Epidermal melanocyte (primary cell): Measurements from ENCODE around the gene RTL1.

Source experiments
- DNase-seq: peaks from one replicate; pipeline ENCODE4 v3.0.0; 2011; ENCODE audit warnings: low spot score; ENCODE audit not compliant: insufficient read length

Gene RTL1

DNA sequence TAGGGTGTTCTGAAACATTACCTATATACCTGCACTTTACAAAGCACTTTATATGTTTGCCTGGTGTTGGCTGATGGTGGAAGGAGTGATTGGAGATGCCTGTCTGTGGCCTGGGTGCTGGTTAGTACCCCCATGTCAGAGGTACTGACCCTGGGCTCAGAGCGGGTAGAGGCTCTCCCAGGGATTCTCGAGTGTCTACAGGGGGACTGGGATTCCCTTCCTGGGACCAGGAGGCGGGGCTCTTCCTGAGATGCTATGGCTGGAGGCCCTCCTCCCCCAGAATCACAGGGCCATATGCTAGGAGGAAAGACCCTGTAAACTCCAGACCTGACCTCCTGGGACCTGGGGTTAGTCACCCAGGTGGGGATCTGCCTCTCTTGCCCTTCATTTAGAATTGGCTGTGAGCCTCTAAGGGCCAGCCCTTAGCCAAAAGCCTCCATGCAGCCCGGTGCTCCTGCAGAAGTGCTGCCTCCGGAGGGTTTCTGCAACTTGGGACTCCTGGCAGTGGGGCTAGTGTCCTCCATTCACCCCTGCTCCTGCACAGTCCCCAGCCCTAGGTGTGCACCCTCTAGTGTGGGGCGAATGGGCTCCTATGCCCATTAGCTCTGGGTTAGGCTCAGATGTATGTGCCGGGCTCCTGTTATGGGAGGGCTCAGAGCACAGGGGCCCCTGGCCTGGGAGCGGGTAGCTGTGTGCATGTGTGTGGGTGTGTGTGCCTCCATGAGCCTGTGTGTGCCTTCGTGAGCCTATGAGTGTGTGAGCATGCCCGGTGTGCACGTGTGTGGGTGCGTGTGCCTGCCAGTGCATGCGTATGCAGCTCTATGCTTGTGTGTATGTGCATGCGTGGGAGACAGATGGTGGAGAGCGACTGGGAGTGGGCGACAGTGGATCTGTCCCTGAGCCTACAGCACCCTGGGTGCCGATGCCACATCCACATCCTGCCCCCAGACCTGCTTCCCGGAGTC lies 36.6 kb downstream of the RTL1 start:
- no peak for DNase-seq

DNA sequence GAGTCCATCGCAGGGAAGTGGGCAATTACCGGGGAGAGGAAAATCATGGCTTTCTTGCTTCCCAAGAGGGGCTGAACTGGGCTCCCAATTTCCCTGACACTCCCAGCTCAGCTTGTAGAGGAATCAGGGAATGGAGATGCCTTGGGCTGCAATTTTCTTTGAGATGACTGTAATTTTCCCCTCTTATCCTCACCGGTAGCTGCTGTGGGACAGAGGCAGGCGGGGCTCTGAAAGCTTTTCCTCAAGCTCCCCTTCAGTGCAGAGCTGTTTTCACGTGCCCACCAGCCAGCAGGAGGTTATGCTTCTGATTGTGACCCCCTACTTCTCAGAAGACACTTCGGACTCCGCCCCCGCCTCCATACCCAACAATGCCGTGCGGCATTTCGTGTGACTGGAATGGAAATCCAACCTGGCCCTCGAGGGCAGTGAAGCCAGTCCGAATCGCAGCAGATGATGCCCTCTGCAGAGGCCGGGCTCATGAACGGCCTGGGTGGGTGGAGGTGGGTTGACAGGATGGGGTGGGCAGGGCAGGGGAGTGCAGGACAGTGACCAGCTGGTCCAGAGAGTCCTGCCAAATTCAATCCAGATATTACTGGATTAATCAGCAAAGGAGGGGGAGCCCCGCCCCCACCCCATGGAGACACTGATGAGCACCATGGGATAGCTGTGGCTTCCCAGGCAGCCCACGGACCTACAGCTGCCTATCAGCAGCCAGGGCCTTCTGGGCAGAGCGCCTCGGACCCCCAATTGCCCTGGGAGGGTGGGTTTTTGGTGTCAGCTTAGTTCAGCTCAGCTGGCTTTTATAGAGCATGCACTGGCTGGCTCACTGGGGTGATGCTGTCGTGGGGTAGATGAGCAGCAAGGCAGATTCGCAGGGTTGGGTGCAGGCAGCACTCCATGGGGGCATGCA lies 37.6 kb downstream of the RTL1 start:
- DNase-seq: no peak

DNA sequence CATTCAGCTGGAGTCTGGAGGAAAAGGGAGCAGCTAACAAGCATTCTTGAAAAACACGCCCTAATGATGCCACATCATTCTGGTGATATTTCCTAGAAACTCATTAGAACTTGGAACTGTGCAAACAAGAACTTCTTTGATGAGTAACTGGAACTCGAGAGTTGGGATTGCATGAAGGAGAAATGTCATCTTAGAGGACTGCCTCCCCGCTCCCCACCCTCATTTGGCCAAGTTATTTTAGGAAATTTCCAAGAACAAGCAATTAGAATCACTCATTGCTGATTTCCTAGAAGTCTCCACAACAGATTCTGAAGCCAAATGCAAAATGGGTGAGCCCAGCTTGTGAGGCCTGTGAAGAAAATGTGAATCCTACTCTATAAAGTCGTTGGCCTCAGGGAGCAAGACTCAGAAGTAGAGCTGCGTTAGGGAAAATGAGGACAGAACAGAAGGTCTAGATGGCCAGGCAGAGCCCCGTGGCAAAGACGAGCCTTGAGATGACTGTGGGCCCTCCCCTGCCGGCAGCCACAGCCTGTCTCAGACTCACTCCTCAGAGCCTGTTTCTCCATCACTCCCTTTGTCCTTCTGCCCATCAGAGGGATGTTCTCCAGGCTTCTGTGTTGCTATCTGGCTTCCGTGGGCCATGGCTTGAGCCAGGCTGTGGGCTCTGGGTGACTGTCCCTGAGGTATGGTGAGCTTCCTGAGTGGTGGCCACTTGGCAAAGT lies 38.4 kb downstream of the RTL1 start:
- DNase-seq: no peak

DNA sequence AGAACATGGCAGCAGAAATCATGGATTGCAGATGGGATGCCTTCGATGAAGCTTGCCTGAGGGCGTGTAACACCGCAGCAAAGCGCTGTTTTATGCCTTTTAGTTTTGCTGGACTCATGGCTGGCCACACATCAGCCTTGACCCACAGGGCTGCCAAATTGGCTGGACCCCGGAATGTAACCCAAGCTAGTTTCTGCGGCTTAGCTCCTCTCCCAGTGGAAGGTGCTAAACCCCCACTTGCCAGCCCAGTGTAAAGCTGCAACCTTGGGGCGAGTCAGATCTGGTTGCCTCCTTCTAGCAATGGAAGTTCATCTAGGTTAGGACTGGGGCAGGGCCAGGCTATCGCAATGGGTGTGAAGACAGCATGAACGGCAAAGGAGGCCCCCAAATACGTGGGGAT lies 39.3 kb downstream of the RTL1 start:
- DNase-seq: no peak

DNA sequence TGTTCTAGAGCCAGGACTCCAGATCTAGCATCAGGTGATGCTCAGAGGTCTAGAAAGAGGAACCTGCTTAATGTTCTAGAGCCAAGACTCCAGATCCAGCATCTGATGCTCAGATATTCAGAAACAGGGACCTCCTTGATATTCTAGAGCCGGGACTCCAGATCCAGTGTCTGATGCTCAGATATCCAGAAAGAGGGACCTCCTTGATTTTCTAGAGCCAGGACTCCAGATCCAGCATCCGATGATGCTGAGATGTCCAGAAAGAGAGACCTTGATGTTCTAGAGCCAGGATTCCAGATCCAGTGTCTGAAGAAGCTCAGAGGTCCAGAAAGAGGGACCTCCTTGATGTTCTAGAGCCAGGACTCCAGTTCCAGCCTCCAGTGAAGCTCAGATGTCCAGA lies 40.7 kb downstream of the RTL1 start:
- DNase-seq: no peak

DNA sequence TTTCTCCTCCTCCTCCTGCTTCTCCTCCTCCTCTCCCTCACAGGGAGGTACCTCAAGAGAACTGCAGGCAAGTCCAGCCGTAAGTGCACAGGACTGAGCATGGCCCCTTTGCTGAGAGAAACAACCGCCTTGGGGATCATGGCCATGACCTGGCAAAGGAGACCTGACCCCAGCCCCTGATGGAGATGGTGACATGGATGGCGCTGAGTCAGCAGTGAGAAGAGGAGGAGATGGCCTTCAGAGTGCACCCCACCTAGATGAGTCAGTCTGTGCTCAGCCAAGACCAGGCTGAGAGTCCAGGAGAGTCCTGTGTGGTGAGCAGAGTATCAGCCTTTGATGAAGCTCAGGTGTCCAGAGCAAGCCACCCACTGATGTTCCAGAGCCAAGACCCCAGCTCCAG lies 41.2 kb downstream of the RTL1 start:
- DNase-seq: no peak

DNA sequence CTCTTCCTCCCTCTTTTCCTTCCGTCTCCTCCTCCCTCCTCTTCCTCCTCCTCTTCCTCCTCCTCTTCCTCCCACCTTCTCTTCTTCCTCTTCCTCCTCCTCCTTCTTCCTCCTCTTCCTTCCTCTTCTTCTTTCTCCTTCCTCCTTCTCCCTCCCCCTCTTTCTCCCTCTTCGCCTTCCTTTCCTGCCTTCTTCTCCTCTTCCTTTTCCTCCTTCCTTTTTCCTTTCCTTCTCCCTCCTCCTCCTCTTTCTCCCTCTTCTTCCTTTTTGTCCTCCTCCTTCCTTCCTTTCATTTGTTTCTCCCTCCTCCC lies 41.6 kb downstream of the RTL1 start:
- DNase-seq: no peak

DNA sequence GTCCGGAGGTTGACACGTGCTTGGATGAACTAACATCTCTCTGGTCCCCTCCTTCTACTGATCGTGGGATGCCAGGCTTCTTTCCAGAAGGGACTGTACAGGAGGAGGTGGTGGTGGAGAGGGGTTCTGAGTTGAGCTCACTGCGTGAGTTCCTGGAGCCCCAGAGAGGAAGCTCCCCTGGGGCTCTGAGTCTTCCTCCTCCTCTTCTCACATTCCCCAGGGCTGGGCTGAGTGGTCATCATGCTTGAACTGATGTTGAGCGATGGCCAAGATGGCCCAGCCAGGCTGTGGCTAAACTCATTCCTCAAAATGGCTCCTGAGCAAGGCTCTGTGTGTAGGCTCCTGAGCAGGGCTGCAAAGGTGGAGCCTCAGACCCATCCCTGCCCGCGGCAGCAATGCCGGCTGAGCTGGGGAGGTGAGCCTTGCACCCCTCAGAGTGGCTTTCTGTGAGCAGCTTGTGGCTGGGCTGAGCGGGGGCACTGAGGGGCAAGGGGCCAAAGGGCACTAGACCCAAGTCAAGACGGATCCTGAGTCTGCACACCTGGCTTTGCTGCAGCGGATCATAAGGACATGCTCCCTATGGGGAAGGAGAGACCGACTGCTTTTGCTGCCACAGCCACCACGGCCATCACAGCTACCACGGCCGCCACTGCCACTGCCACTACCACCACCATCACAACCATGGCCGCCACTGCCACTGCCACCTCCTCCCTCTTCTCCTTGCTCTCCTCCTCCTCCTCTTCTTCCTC lies 42.2 kb downstream of the RTL1 start:
- no peak for DNase-seq

DNA sequence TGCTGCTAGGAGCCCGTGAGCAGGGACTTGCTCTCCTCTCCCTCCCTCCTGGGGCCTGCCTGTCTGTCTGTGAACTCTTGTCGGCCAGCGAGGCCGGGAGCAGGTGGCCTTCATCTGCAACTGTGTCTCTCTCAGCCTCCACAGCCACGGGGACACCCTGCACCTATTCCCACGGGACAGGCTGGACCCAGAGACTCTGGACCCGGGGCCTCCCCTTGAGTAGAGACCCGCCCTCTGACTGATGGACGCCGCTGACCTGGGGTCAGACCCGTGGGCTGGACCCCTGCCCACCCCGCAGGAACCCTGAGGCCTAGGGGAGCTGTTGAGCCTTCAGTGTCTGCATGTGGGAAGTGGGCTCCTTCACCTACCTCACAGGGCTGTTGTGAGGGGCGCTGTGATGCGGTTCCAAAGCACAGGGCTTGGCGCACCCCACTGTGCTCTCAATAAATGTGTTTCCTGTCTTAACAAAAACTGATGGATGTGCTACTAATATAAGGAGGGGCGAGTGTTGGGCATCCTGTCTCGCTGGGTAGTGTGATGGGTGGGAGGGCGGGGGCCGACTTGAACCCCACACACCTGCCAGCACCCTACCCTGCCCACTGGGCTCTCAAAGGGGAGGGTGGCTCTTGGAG lies 42.9 kb downstream of the RTL1 start:
- no peak for DNase-seq

DNA sequence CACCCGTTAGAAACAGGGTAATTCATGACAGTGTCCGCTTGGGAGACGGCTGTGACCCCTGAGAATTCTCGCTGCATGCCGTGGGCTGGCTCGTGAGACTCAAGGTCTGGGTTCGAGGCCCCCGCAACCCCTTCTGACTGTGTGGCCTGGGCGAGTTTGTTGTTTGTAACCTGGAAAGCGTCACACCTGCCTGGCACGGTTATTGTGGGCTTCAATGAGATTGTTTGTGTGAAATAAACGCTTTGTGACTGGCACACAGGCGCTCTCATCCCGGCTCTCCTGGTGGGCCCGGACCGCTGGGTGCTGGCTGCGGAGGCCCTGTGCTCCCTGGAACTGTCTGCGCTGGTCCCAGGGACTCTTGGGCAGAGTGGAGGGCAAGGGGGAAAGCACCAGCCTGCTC lies 43.7 kb downstream of the RTL1 start:
- DNase-seq: no peak

DNA sequence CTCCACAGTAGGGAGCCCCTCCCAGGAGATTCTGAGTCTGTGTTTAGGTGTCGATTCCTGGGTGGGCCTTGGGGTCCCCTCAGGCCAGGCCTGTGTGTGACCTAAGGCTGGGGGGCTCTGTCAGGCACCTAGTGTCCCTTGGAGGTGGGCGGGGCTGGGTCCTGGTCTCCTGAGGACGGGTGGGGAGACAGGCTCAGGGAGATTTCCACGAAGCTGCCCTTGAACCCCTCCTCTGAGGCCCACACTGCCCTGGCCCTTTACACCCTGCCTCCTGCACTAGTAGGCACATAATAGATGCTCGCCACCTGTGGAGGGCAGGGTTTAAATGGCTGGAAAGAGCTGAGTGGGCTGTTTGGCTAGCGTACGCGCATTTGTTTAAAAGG lies 44.7 kb downstream of the RTL1 start:
- DNase-seq: no peak

DNA sequence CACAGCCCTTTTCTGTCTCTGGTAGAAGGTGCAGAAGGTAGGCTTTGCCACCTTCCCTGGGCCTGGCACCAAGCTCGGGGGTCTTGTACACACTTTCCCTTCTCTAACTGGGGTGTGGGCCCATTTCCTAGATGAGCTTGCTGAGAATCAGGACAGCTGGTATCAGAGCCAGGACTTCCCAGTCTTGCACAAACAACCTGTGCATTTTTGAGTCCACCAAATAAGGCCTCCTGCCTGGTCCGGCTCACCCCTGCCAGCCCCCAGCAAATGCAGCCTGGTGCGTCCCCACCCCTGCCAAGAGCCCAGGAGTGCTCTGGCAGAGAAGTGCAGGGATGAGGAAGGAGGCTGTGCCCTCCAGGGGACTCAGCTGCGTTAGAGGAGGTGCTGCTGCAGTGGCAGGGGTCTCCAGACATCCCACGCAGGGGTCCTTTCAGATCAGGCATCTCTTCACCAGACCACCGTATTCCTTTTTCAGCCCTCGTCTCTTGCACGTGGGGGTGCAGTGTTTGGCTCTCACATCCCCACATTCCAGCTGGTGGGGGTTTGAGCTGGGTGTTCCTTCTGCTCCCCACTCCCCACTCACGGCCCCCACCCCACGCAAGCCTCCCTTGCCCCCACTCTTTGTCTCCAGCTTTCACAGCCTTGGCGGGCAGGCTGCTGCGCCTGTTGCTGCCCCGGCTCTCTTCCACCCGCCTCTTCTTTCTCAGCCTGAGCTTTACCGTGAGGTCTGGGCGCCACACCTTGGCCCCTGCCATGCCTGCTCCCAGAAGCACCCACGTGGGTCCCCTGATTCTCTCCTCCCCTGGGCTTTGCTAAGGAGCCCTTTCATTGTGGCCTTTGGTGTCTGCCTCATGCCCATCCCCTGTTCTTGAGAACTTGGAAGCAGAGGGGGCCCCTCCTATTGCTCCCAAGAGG lies 45.3 kb downstream of the RTL1 start:
- no peak for DNase-seq

DNA sequence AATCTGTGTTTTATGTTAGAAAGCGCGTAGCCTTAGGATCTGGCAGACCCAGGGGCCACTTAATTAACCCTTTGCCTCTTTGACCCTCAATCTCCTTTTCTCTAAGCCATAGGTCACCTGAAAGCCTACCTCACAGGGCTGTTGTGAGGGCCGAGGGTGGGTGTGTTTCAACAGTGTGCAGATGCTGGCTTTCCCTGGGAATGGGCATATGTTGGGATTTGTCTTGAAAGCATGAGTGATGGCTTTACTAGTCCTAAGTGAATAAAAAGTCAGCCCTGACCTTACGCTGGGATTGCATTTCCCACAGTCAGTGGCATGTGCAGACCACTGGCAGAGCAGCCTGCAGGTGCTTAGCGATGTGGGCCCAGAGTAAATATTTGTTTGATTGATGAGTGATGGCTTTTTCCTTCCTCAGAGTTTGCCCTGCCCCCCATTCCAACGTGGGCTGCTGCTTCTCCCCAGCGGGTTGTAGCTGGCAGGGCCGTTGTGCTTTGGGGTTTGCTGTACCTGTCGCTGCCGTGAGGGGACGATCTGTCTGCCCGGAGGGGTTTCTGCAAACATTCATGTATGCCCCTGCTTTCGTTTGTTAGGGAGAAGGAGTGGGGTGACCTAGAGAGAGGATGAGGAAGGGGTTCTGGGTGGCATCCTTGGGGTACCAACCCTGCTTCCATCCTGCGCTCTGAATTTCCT lies 46.1 kb downstream of the RTL1 start:
- no peak for DNase-seq

DNA sequence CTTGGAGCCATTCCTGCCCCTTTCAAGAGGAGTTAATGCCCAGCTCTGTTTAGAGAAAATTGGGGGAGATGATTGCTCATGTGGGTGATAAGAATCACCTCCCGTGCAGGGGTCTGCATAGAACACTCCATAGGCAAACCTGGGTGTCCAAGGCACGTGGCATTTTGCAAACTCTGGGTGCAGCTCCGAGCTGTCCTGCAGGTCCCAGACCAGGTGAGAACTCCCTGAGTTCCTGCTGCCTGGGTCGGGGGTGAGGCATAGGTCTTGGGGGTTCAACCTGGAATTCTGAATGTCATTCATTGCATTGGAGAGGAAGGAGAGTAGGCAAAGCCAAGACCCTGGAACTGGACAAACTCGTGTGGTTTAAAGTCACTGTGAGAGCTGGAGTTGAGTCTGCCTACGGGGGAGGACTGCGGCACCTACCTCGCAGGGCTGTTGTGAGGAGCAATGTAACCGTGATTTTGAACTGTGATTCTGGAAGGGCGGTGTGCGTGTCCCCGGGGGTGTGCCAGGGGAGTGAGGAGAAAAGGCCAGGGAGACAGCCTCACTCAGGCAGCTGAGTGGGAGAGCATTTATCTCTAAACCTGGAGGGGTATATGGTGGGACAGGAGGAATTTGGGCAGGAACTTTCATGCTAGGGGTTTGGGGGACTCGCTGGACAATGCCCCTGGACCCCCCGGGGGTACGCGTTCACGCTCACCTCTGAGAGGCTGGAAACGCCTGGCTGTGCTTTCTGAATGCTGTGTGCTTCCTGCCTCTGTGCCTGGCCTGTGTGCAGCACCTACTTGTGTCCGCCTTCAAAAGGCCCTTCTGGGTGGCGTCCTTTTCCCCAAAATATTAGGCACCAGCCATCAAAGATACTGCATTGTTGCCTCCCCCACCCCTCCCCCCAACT lies 47.2 kb downstream of the RTL1 start:
- DNase-seq: no peak

DNA sequence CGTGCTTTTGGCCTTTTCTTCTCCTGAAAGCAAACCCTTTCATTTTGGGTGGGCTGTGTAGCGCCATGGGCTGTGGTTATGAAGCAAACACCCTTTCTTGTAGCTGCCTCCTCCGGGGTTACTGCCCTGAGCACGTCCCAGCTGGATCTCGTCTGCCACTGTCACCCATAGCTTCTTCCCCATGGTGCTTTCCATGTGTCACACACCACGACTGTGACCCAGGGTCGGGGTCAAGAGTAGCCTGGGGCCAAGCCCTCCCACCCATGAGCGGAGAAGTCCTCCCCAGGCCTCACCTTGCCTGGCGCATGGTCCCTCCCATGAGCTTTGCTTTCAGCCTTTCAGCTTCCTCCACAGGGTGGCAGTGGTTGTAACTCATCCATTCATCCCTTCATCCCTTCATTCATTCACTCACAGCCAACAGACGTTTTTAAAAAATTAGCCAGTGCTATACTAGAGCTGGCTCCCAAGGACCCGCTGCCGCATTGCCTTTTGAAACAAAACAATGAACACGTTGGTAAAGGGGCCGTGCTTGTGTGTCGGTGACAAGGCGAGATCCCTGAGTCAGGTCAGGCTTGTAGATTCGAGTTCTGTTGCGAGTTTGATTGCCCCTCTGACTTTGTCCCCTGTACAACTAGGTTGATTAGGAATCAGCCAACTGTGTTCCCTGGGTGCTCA lies 48.1 kb downstream of the RTL1 start:
- DNase-seq: no peak

DNA sequence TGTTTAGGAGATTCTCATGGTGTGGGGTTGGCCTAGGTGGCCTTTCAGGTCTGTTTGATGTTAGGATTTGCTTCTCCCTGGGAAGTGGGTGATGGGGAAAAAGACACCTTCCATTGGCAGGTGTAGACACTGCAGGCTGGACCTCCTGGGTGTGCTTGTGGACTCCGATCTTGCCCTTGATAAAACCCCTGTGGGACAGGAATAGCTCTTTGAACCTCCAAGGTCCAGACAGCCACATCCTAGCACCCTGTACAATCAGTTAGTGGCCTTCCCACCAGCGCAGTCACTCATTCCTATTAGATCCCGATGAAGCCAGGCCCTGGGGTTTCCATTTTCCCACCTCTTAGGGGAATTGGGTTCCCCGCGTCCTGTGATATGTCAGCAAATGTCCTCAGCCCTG lies 49.1 kb downstream of the RTL1 start:
- DNase-seq: no peak

DNA sequence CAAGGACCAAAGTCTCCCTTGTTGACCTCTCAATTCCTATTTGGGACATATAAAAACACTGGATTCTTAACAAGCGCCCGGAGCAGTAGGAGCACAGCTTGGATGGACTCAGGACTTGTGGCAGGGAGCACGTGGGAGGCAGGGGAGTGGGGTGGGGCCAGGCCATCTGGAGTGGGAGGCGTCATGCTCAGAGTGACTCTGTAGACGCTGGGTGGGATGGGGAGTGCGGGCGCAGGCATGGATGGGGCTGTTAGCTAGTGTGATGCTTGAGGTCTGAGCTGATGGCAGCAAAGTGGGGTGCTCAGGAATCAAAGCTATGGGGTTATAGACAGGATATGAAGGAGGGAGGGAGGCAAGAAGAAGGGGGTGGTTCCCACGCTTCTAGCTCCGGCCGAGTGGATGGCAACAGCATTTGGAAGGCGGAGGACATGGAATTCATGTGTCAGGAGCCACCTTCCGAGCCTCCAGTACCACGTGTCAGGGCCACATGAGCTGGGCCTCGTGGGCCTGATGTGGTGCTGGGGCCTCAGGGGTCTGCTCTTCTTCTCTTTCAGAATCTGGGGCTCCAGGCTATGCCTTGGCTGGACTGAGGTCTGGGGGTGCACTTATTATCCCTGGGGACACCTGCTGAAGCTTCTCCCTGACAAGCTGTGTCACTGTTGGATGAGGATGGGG lies 51.4 kb downstream of the RTL1 start:
- DNase-seq: no peak
